Measurements from ENCODE around the gene BTC. TPM values are rescaled to one million over a fixed set of nuclear protein-coding genes. Genes with fewer than 3 reads are reported as not detected.

The BTC gene
- total and polyA plus RNA-seq, 12 donors = 0.11 to 1.9 (median 0.95) TPM

DNA sequence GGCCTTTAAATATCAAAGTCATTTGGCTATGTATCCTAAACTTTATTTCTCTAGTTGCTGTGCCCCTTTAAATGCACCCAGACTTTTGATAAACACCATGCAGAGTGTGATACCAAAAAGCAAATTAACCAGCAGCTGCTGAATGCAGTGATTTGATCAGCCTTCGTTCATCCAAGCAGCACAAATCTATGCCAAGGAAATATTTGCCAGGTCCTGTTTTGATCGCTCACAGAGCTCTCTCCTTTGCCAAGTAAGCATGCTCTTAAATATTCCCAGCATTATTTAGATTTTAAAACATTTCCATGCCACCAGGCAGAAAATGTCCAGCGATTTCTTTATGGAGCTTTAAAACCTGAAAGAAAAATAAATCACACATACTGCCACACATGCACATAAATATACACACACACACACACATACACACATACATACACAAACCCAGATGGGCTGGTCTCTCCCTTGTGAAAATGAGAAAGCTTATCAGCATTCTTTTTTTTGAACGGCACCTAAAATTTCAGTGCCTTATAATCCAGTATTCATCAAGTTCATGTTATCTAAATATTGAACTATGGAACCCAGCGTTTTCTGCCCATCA, 35.7 kb downstream of the BTC start:
- WGBS, 4 donors = 62 to 75% (median 70%) methylated on average over 5 of the region's 5 CpGs
- no peak overlapping the region for H3K4me3 ChIP-seq
- no peak for DNase-seq
- no peaks in the 10 kb centered on the region for H3K4me1 ChIP-seq (replicated peaks in 1 of 2)
- H3K36me3 ChIP-seq (replicated peaks in 1 of 2) = no peaks in the 10 kb centered on the region
- intact Hi-C loops (cut with DNase I) = no loop called here
- H3K9me3 ChIP-seq (replicated peaks in 1 of 3) = no peaks in the 10 kb centered on the region
- TF ChIP-seq POLR2A (IDR thresholded peaks at IDR 0.05) = no peak
- H3K27ac ChIP-seq = no peak overlapping the region
- no peaks in the 10 kb centered on the region for H3K27me3 ChIP-seq

DNA sequence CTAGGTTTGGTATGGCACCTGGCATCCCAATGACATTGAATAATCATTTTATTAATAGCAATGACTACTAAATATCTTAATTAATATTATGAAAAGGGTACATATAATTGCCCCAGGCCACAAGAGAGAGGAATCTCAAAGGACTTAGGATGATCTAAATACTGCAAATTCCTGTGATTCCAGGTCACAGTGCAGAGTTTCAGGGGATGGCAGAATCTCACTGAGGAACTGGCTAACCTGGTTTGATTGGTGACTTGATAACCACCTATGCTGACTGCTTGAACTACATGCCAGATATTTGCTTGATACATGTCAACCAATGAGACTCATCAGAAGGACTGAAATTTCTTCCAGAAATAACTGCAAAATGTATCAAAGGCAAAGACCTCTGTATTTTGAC, 37.2 kb downstream of the BTC start:
- Histone ChIP-seq H3K36me3 (replicated peaks in 1 of 2) (no peaks in the 10 kb centered on the region), H3K27me3 (no peaks in the 10 kb centered on the region), H3K4me3 (no peak overlapping the region), H3K4me1 (replicated peaks in 1 of 2) (no peaks in the 10 kb centered on the region), H3K27ac (no peak overlapping the region), H3K9me3 (replicated peaks in 1 of 3) (no peaks in the 10 kb centered on the region)
- TF ChIP-seq POLR2A (IDR thresholded peaks at IDR 0.05) = no peak
- TF ChIP-seq, protein P1, sequence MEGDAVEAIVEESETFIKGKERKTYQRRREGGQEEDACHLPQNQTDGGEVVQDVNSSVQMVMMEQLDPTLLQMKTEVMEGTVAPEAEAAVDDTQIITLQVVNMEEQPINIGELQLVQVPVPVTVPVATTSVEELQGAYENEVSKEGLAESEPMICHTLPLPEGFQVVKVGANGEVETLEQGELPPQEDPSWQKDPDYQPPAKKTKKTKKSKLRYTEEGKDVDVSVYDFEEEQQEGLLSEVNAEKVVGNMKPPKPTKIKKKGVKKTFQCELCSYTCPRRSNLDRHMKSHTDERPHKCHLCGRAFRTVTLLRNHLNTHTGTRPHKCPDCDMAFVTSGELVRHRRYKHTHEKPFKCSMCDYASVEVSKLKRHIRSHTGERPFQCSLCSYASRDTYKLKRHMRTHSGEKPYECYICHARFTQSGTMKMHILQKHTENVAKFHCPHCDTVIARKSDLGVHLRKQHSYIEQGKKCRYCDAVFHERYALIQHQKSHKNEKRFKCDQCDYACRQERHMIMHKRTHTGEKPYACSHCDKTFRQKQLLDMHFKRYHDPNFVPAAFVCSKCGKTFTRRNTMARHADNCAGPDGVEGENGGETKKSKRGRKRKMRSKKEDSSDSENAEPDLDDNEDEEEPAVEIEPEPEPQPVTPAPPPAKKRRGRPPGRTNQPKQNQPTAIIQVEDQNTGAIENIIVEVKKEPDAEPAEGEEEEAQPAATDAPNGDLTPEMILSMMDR (IDR thresholded peaks at IDR 0.05) = no peak
- DNase-seq = no peak
- intact Hi-C loops (cut with DNase I) = no loop called here

DNA sequence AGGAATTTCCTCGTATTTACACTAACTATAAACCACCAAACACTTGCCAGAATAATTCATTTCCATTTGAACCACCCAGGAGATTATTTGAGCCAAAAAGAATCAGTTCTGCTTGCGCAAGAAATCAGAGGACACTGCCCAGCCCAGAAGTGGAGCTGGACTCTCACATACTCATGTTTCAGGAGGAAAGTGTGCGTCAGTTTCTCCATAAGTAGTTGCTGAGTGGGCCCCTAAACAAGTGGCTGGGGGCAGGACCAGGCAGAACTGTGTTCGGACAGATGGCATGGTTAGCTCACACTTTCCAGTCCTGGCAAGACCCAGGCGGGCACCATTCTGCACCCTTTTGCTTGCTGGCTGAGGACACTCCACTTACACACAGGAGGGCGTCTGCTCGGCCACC, 38.8 kb downstream of the BTC start:
- 66 to 77% (median 74%) methylated on average over 6 to 7 of the region's 7 CpGs for WGBS, 4 donors
- intact Hi-C loops (cut with DNase I) = no loop called here
- no peak for DNase-seq
- Histone ChIP-seq H3K9me3 (replicated peaks in 1 of 3) (no peaks in the 10 kb centered on the region), H3K4me1 (replicated peaks in 1 of 2) (no peaks in the 10 kb centered on the region), H3K36me3 (replicated peaks in 1 of 2) (no peaks in the 10 kb centered on the region), H3K27me3 (no peaks in the 10 kb centered on the region), H3K27ac (no peak overlapping the region), H3K4me3 (no peak overlapping the region)
- TF ChIP-seq, protein P1 (IDR thresholded peaks at IDR 0.05) = no peak
- no peak for TF ChIP-seq POLR2A (IDR thresholded peaks at IDR 0.05)

DNA sequence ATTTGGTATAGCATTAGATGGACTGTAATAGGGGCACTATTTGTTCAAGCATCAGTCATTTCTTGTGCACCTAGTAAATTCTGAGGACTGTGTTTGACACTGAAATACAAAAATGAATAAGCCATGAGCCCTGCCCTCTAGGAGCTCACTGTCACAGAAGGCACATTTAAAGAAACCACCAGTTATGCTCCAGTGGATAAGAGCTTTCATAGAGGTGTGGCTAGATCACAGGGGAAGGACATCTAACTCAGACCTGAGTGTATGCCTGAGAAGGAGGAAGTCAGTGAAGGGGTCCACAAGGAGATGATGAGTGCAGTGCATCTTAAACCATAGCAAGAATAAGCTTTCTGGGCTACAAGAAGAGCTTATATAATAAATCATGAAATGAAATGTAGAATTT, 40.1 kb downstream of the BTC start:
- H3K27me3 ChIP-seq = no peaks in the 10 kb centered on the region
- intact Hi-C loops (cut with DNase I) = no loop called here
- H3K4me3 ChIP-seq = no peak overlapping the region
- no peaks in the 10 kb centered on the region for H3K9me3 ChIP-seq (replicated peaks in 1 of 3)
- no peaks in the 10 kb centered on the region for H3K4me1 ChIP-seq (replicated peaks in 1 of 2)
- no peak for TF ChIP-seq POLR2A (IDR thresholded peaks at IDR 0.05)
- TF ChIP-seq, protein P1 (IDR thresholded peaks at IDR 0.05) = no peak
- H3K36me3 ChIP-seq (replicated peaks in 1 of 2) = no peaks in the 10 kb centered on the region
- no peak overlapping the region for H3K27ac ChIP-seq
- DNase-seq = no peak

DNA sequence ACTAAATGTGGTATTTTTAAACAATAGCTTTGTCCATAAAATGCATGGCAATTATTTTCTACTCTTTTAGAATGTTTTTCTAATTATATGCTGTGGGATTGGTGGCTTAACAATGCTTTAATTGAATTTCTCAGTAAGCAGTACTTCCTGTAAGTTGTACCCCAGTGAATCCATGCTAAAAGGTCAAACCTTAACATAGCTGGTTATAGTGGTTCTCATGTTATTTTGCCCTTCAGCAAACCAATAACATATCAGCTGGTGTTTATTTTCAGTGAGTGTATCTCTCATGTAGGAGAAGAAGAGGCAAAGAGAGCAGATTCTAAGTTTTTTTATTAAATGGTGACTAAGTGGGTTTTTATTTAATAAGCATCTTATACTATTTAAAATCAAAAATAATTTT, 41.5 kb downstream of the BTC start:
- H3K36me3 ChIP-seq (replicated peaks in 1 of 2) = no peaks in the 10 kb centered on the region
- H3K4me1 ChIP-seq (replicated peaks in 1 of 2) = no peaks in the 10 kb centered on the region
- DNase-seq = no peak
- H3K4me3 ChIP-seq = no peak overlapping the region
- TF ChIP-seq, protein P1 (IDR thresholded peaks at IDR 0.05) = no peak
- TF ChIP-seq POLR2A (IDR thresholded peaks at IDR 0.05) = no peak
- H3K9me3 ChIP-seq (replicated peaks in 1 of 3) = no peaks in the 10 kb centered on the region
- H3K27ac ChIP-seq = no peak overlapping the region
- H3K27me3 ChIP-seq = no peaks in the 10 kb centered on the region
- intact Hi-C loops (cut with DNase I) = no loop called here
